Panc1 (cell line): Measurements from ENCODE around the gene NBPF1.
"Not testable (repeated sequence)": the region's sequence is repeated elsewhere in the genome, so short reads cannot be mapped to it uniquely, and the experiment has no call there.

Source experiments
- CTCF ChIP-seq: fragments of 450-650 bp; IDR thresholded peaks from 2 replicates; pipeline ENCODE4 v1.5.1; 2017; ENCODE audit warnings: mild to moderate bottlenecking
- POLR2AphosphoS5 ChIP-seq: IDR thresholded peaks from 2 replicates; pipeline ENCODE4 v1.6.1; 2012; ENCODE audit warnings: mild to moderate bottlenecking, low read depth, low read length, moderate library complexity
- TF ChIP-seq, protein P1 (sequence below), 2 experiments: IDR thresholded peaks; 2 replicates each; pipeline ENCODE4 v1.6.1; 2011 to 2012; ENCODE audit warnings: low read depth in 2 of 2, control low read depth in 1 of 2, low read length in 1 of 2, mild to moderate bottlenecking in 1 of 2, moderate library complexity in 1 of 2; ENCODE audit not compliant: insufficient read depth in 1 of 2

GRCh38 chr1:16547502-16548241 is 65.7 kb downstream of the NBPF1 start:
- not testable (repeated sequence) for TF ChIP-seq CTCF, POLR2AphosphoS5
- TF ChIP-seq, protein P1, sequence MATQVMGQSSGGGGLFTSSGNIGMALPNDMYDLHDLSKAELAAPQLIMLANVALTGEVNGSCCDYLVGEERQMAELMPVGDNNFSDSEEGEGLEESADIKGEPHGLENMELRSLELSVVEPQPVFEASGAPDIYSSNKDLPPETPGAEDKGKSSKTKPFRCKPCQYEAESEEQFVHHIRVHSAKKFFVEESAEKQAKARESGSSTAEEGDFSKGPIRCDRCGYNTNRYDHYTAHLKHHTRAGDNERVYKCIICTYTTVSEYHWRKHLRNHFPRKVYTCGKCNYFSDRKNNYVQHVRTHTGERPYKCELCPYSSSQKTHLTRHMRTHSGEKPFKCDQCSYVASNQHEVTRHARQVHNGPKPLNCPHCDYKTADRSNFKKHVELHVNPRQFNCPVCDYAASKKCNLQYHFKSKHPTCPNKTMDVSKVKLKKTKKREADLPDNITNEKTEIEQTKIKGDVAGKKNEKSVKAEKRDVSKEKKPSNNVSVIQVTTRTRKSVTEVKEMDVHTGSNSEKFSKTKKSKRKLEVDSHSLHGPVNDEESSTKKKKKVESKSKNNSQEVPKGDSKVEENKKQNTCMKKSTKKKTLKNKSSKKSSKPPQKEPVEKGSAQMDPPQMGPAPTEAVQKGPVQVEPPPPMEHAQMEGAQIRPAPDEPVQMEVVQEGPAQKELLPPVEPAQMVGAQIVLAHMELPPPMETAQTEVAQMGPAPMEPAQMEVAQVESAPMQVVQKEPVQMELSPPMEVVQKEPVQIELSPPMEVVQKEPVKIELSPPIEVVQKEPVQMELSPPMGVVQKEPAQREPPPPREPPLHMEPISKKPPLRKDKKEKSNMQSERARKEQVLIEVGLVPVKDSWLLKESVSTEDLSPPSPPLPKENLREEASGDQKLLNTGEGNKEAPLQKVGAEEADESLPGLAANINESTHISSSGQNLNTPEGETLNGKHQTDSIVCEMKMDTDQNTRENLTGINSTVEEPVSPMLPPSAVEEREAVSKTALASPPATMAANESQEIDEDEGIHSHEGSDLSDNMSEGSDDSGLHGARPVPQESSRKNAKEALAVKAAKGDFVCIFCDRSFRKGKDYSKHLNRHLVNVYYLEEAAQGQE (IDR thresholded peaks at IDR 0.05; ENCODE audit: insufficient read depth in 1 of 2, low read depth in 2 of 2, low read length in 1 of 2): not testable (repeated sequence)
